GM21423 (cell line): ENCODE results near the gene ELL.

Experiments used
- ATAC-seq: cut with Tn5 transposase; IDR thresholded peaks from one replicate; pipeline ENCODE4 v1.9.1; 2021; ENCODE audit warnings: mild to moderate bottlenecking, moderate library complexity; ENCODE audit not compliant: unreplicated experiment

The ELL gene

GRCh38 chr19:18506101-18506930 lies 15.6 kb downstream of the ELL start:
- ATAC-seq, result no peak

- no peak for ATAC-seq
Measured at GRCh38 chr19:18504886-18505610, 16.8 kb downstream of the ELL start.

- ATAC-seq, result peak; percentile 70
Measured at GRCh38 chr19:18503971-18504885, 17.6 kb downstream of the ELL start.

GRCh38 chr19:18503337-18503970 lies 18.4 kb downstream of the ELL start:
- no peak for ATAC-seq

- ATAC-seq, result no peak
Measured at GRCh38 chr19:18502638-18503294, 19.1 kb downstream of the ELL start.

- no peak for ATAC-seq
Measured at GRCh38 chr19:18502246-18502637, 19.6 kb downstream of the ELL start.

GRCh38 chr19:18501832-18502231 lies 20.0 kb downstream of the ELL start:
- ATAC-seq, result no peak

- ATAC-seq, result no peak
Measured at GRCh38 chr19:18501351-18501750, 20.5 kb downstream of the ELL start.

- ATAC-seq, result no peak
Measured at GRCh38 chr19:18500799-18501198, 21.1 kb downstream of the ELL start.

GRCh38 chr19:18500376-18500775 lies 21.5 kb downstream of the ELL start:
- no peak for ATAC-seq

- no peak for ATAC-seq
Measured at GRCh38 chr19:18499055-18499775, 22.7 kb downstream of the ELL start.

- no peak for ATAC-seq
Measured at GRCh38 chr19:18496980-18497256, 25.0 kb downstream of the ELL start.

GRCh38 chr19:18496167-18496979 lies 25.5 kb downstream of the ELL start:
- ATAC-seq, result peak; percentile 63

GRCh38 chr19:18495204-18495911 lies 26.5 kb downstream of the ELL start:
- no peak for ATAC-seq

- ATAC-seq, result no peak
Measured at GRCh38 chr19:18494267-18494607, 27.6 kb downstream of the ELL start.

- ATAC-seq, result no peak
Measured at GRCh38 chr19:18493440-18494266, 28.2 kb downstream of the ELL start.
